PC-9 (cell line): Measurements from ENCODE around the gene SEC24C. TPM values are rescaled to one million over a fixed set of nuclear protein-coding genes. Genes with fewer than 3 reads are reported as not detected.

Experiments used
- BruUV-seq: library from RNA; stranded (reverse); fragments of 400-500 nt; replicated peaks from 2 replicates; lab custom pipeline; 2021; lab: Mats Ljungman, UMichigan
- CTCF ChIA-PET: fragments of 300-600 bp; sonication (Branson Sonifier 250); formaldehyde crosslinking; loops from one replicate; lab custom pipeline; 2022; ENCODE audit warnings: antibody characterized with exemption; lab: Charles Lee
- POLR2A ChIA-PET: fragments of 300-600 bp; sonication (Branson Sonifier 250); formaldehyde crosslinking; loops from one replicate; lab custom pipeline; 2022; ENCODE audit warnings: antibody characterized with exemption; ENCODE audit not compliant: unreplicated experiment; lab: Charles Lee
- DNase-seq, 2 experiments: peaks; one replicate each; pipeline versions ENCODE4 v3.0.0 to v3.0.0-alpha.2; 2015 to 2022; ENCODE audit warnings: mixed read lengths in 1 of 2
- H2AFZ ChIP-seq: fragments of 200-600 bp; sonication (generic); 2 replicates; pipeline ENCODE4 v1.8.1; 2017; ENCODE audit warnings: antibody characterized with exemption
- H3F3A ChIP-seq: fragments of 200-600 bp; sonication (generic); 2 replicates; pipeline ENCODE4 v1.8.1; 2017; ENCODE audit warnings: antibody characterized with exemption, mild to moderate bottlenecking, low read depth; ENCODE audit not compliant: insufficient read depth
- H3K27ac ChIP-seq: fragments of 200-600 bp; sonication (generic); 2 replicates; pipeline ENCODE4 v1.6.1; 2016; ENCODE audit warnings: mixed run types
- H3K27me3 ChIP-seq: fragments of 200-600 bp; sonication (generic); 2 replicates; pipeline ENCODE4 v1.6.1; 2016; ENCODE audit warnings: low read depth, mixed run types; ENCODE audit not compliant: insufficient read depth
- H3K36me3 ChIP-seq: fragments of 200-600 bp; sonication (generic); 2 replicates; pipeline ENCODE4 v1.6.1; 2016; ENCODE audit warnings: low read depth, mixed run types
- H3K4me1 ChIP-seq: fragments of 200-600 bp; sonication (generic); replicated peaks from 2 replicates; pipeline ENCODE4 v1.6.1; 2016; ENCODE audit warnings: mixed run types; ENCODE audit not compliant: insufficient read depth
- H3K4me2 ChIP-seq: fragments of 200-600 bp; sonication (generic); 2 replicates; pipeline ENCODE4 v1.6.1; 2017; ENCODE audit warnings: mixed run types
- H3K4me3 ChIP-seq: fragments of 200-600 bp; sonication (generic); 2 replicates; pipeline ENCODE4 v1.6.1; 2016; ENCODE audit warnings: mixed run types
- H3K79me2 ChIP-seq: fragments of 200-600 bp; sonication (generic); 2 replicates; pipeline ENCODE4 v1.6.1; 2017; ENCODE audit warnings: low read depth, mixed run types
- H3K9me2 ChIP-seq: fragments of 200-600 bp; sonication (generic); 2 replicates; pipeline ENCODE4 v1.8.1; 2017; ENCODE audit warnings: mild to moderate bottlenecking; ENCODE audit not compliant: insufficient read depth
- H3K9me3 ChIP-seq: fragments of 200-600 bp; sonication (generic); 2 replicates; pipeline ENCODE4 v1.8.1; 2016; ENCODE audit warnings: low read depth; ENCODE audit not compliant: insufficient read depth
- H4K20me1 ChIP-seq: fragments of 200-600 bp; sonication (generic); 2 replicates; pipeline ENCODE4 v1.8.1; 2017; ENCODE audit not compliant: insufficient read depth
- CTCF ChIP-seq: fragments of 200-600 bp; sonication (generic); conservative IDR thresholded peaks from 2 replicates; pipeline ENCODE4 v1.6.1; 2017; ENCODE audit warnings: mixed run types, antibody characterized with exemption, mild to moderate bottlenecking, moderate library complexity
- EZH2 ChIP-seq: fragments of 200-600 bp; sonication (generic); IDR thresholded peaks from 2 replicates; pipeline ENCODE4 v1.8.0; 2017; ENCODE audit warnings: antibody characterized with exemption, low read depth
- intact Hi-C: fragments of 100-400 bp; cut with micrococcal nuclease; formaldehyde crosslinking; loops from one replicate; pipeline ENCODE4 v1.10.0; 2022; ENCODE audit not compliant: unreplicated experiment
- total RNA-seq: library from RNA; stranded (reverse); gene quantifications from 2 replicates; pipeline ENCODE4 v1.2.3, GENCODE V29; 2021

Gene SEC24C
- total RNA-seq, 1 experiment from 2014 or later = 105 TPM

GRCh38 chr10:73780966-73781365 lies 36.8 kb downstream of the SEC24C start:
- Histone ChIP-seq H4K20me1 (0 out of 2 replicates have a peak, but pooled peaks cover 4% of the 10 kb centered on the region), H3K27ac (no peak overlapping the region), H3K9me3 (no peaks in the 10 kb centered on the region), H3K9me2 (no peaks in the 10 kb centered on the region), H3K4me3 (peak overlapping the region; percentile 74), H3K79me2 (peaks cover 54% of the 10 kb centered on the region), H3K4me1 (peaks cover 26% of the 10 kb centered on the region), H2AFZ (peak overlapping the region; percentile 90; the same call in 1 of the 2 replicates), H3F3A (peaks cover 41% of the 10 kb centered on the region), H3K36me3 (no peaks in the 10 kb centered on the region), H3K4me2 (peak overlapping the region; percentile 96), H3K27me3 (no peaks in the 10 kb centered on the region)
- CTCF ChIA-PET = no interaction called here
- intact Hi-C loops = no loop called here
- no peak for TF ChIP-seq EZH2
- TF ChIP-seq CTCF = no peak
- DNase-seq = no peak
- POLR2A ChIA-PET = interaction anchor here (0.6 to 0.7 kb wide), 2 partner anchors 13 to 1954 kb away, joined by 5 to 7 read pairs; no protein-coding TSS in a partner anchor
- TSS peak; percentile 56 for BruUV-seq

GRCh38 chr10:73781548-73781878 lies 37.3 kb downstream of the SEC24C start:
- Histone ChIP-seq H3K79me2 (peaks cover 59% of the 10 kb centered on the region), H4K20me1 (0 out of 2 replicates have a peak, but pooled peaks cover 9% of the 10 kb centered on the region), H3K27me3 (no peaks in the 10 kb centered on the region), H3F3A (peaks cover 42% of the 10 kb centered on the region), H2AFZ (peak overlapping the region; percentile 90), H3K36me3 (no peaks in the 10 kb centered on the region), H3K9me3 (no peaks in the 10 kb centered on the region), H3K4me1 (peaks cover 28% of the 10 kb centered on the region), H3K4me3 (peak overlapping the region; percentile 74), H3K9me2 (no peaks in the 10 kb centered on the region), H3K4me2 (peak overlapping the region; percentile 96), H3K27ac (peak overlapping the region; percentile 32; the same call in 1 of the 2 replicates)
- BruUV-seq = no TSS peak
- CTCF ChIA-PET = no interaction called here
- POLR2A ChIA-PET = interaction anchor here (0.6 to 0.7 kb wide), 3 partner anchors 13 to 1955 kb away, joined by 5 to 7 read pairs (median 6); no protein-coding TSS in a partner anchor
- TF ChIP-seq CTCF (no peak), EZH2 (no peak)
- no peak for DNase-seq
- intact Hi-C loops = no loop called here

- peaks cover 11% of the 10 kb centered on the region; the same call in 1 of the 2 replicates for H4K20me1 ChIP-seq
- TF ChIP-seq CTCF (no peak), EZH2 (no peak)
- peak; percentile 84 to 90 for DNase-seq
- no peaks in the 10 kb centered on the region for H3K36me3 ChIP-seq
- H3K4me3 ChIP-seq = peak within 1 kb of the TSS; percentile 74
- no peaks in the 10 kb centered on the region for H3K9me3 ChIP-seq
- no peaks in the 10 kb centered on the region for H3K27me3 ChIP-seq
- intact Hi-C loops = no loop called here
- H3K9me2 ChIP-seq = no peaks in the 10 kb centered on the region
- peak within 1 kb of the TSS; percentile 32 for H3K27ac ChIP-seq
- CTCF ChIA-PET = no interaction called here
- BruUV-seq = no TSS peak
- peak within 1 kb of the TSS; percentile 96 for H3K4me2 ChIP-seq
- H2AFZ ChIP-seq = peak within 1 kb of the TSS; percentile 90
- peaks cover 42% of the 10 kb centered on the region for H3F3A ChIP-seq
- POLR2A ChIA-PET = interaction anchor here (0.5 to 0.6 kb wide), 3 partner anchors 10 to 286 kb away, joined by 3 to 6 read pairs (median 4); partner anchors contain the start of gene SEC24C
- peaks cover 34% of the 10 kb centered on the region for H3K4me1 ChIP-seq
- peaks cover 65% of the 10 kb centered on the region for H3K79me2 ChIP-seq
Observed at GRCh38 chr10:73781879-73782748, 37.9 kb downstream of the SEC24C start, which contains the start of gene CHCHD1. CHCHD1 (plus strand) TSS chr10:73782048; CDS start chr10:73782076, 28 bp downstream.
